ENCODE results near the gene IGSF8. TPM values are rescaled to one million over a fixed set of nuclear protein-coding genes. Genes with fewer than 3 reads are reported as not detected.
"Not testable (repeated sequence)": the region's sequence is repeated elsewhere in the genome, so short reads cannot be mapped to it uniquely, and the experiment has no call there.

IGSF8 gene
- polyA plus RNA-seq, 4 donors = 11.0 to 34.5 (median 21.5) TPM

DNA sequence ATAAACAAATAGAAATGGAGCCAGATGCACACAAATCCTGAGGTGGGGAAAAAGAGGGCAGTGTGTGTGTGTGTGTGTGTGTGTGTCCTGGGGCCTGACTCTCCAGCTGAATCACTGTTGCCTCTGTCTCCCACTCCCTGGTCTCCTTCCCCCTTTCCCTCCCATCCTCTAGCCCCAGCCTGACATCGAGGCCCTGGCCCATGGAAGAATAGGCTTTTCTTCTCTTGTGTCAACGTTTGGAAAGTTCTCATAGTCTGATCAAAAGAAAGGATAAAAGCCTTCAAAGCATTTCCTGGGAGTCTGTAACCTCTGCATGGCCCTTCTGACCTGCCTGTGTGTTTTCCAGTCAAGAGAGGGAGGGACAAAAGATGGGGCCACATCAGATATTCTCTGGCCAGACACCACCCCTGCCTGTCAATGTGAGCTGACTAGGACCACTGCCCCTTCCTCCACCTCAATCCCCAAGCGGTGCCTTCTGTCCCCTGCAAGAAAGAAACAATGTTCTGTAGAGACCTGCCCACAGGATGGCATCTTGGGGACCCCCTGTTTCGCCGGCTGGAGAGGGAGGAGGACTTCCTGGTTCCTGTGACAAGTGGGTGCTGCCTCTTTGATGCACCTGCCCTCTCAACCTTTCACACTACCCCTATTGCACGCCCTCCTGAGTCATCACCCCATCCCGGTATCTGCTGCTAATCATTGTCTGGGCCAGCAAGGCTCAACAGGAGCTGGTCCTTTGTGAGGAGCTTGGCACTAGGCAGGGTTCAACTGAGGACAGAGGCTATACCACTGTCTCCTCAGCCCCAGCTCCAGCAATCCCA is 44.7 kb downstream of the IGSF8 start:
- 35 to 48% (median 44%) methylated on average over 7 of the region's 7 CpGs for WGBS, 3 donors
- H3K4me1 ChIP-seq (ENCODE audit: control insufficient read depth in 3 of 3, insufficient read depth in 2 of 3, low read depth in 1 of 3, low read length in 2 of 3) = no peaks in the 10 kb centered on the region
- H3K27ac ChIP-seq (ENCODE audit: low read depth in 1 of 3, low read length in 2 of 3) = no peak overlapping the region
- no peaks in the 10 kb centered on the region for H3K9me3 ChIP-seq (ENCODE audit: control insufficient read depth in 2 of 2, insufficient read depth in 1 of 2, low read depth in 1 of 2, low read length in 1 of 2)
- H3K4me3 ChIP-seq (ENCODE audit: low read depth in 1 of 3, low read length in 3 of 3) = no peak overlapping the region
- FAIRE-seq (no peak), DNase-seq (no peak)
- peaks cover 0 to 39% (median 0%) of the 10 kb centered on the region in 3 donors for H3K27me3 ChIP-seq (ENCODE audit: control insufficient read depth in 3 of 3, insufficient read depth in 3 of 3, low read length in 3 of 3)
- H3K36me3 ChIP-seq (ENCODE audit: control insufficient read depth in 3 of 3, insufficient read depth in 2 of 3, low read depth in 1 of 3, low read length in 3 of 3) = no peaks in the 10 kb centered on the region

DNA sequence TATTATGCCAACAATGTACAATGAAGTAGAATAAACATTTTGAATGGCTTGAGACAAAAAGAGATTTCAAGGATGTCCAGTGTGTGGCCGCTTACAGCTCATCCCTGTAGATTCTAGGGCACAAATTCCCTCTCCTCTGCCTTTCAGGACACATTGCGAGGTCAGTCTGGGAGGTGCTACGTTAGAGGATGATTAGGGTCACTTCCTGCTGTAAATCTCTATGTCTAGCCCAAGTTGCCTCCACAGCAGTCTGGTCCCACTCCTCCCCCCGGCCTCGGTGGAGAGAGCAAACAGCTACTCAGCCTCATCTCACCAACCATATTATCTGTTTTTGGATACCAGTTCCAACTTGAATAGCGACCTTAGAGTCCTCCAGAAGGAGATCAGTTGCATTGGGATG is 45.5 kb downstream of the IGSF8 start:
- FAIRE-seq (no peak), DNase-seq (no peak)
- 59 to 78% (median 70%) methylated on average over 6 of the region's 6 CpGs for whole genome bisulfite sequencing, 3 donors

DNA sequence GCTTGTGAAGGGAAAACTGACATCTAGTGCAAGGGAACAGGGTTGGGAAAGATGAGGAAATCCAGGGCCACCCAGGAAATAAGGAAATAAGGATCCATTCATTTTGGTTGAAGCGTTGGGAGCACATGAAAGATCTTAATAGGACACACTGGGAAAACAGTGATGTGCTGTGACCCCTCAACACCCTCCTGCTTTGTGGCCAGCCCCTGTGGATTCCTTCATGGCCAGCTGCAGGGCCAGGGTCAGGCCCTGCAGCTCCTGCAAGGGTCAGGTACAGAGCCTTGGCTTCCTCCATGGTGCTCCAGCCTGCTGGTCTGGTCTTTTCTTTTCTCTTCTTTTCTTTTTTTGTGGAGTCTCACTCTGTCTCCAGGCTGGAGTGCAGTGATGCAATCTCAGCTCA is 47.8 kb downstream of the IGSF8 start:
- Histone ChIP-seq H3K9me3 (ENCODE audit: control insufficient read depth in 2 of 2, insufficient read depth in 1 of 2, low read depth in 1 of 2, low read length in 1 of 2) (no peaks in the 10 kb centered on the region), H3K36me3 (ENCODE audit: control insufficient read depth in 3 of 3, insufficient read depth in 2 of 3, low read depth in 1 of 3, low read length in 3 of 3) (no peaks in the 10 kb centered on the region), H3K27ac (ENCODE audit: low read depth in 1 of 3, low read length in 2 of 3) (no peak overlapping the region), H3K4me1 (ENCODE audit: control insufficient read depth in 3 of 3, insufficient read depth in 2 of 3, low read depth in 1 of 3, low read length in 2 of 3) (peaks cover 0 to 17% (median 9%) of the 10 kb centered on the region in 3 donors), H3K4me3 (ENCODE audit: low read depth in 1 of 3, low read length in 3 of 3) (no peak overlapping the region), H3K27me3 (ENCODE audit: control insufficient read depth in 3 of 3, insufficient read depth in 3 of 3, low read length in 3 of 3) (peaks cover 0 to 25% (median 0%) of the 10 kb centered on the region in 3 donors)
- no peak for FAIRE-seq
- WGBS, 3 donors = 76 to 84% (median 82%) methylated on average over 1 of the region's 1 CpG
- no peak for DNase-seq

More for the DNA sequence above, 45.5 kb downstream of the IGSF8 start:
- H3K36me3 ChIP-seq (ENCODE audit: control insufficient read depth in 3 of 3, insufficient read depth in 2 of 3, low read depth in 1 of 3, low read length in 3 of 3) = no peaks in the 10 kb centered on the region
- no peaks in the 10 kb centered on the region for H3K4me1 ChIP-seq (ENCODE audit: control insufficient read depth in 3 of 3, insufficient read depth in 2 of 3, low read depth in 1 of 3, low read length in 2 of 3)
- peaks cover 0 to 35% (median 0%) of the 10 kb centered on the region in 3 donors for H3K27me3 ChIP-seq (ENCODE audit: control insufficient read depth in 3 of 3, insufficient read depth in 3 of 3, low read length in 3 of 3)
- H3K9me3 ChIP-seq (ENCODE audit: control insufficient read depth in 2 of 2, insufficient read depth in 1 of 2, low read depth in 1 of 2, low read length in 1 of 2) = no peaks in the 10 kb centered on the region
- H3K4me3 ChIP-seq (ENCODE audit: low read depth in 1 of 3, low read length in 3 of 3) = no peak overlapping the region
- no peak overlapping the region for H3K27ac ChIP-seq (ENCODE audit: low read depth in 1 of 3, low read length in 2 of 3)

DNA sequence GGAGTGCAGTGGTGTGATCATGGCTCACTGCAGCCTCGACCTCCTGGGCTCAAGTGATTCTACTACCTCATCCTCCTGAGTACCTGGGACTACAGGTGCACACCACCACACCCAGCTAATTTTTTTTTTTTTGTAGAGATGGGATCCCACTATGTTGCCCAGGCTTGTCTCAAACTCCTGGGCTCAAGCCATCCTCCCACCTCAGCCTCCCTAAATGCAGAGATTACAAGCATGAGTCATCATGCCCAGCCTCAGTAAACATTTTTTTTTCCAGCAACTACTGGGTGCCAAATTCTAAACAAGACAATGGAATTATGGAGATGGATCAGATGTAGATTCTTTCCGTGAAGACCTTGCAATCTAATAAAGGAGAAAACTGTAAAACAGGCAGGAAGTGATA is 48.2 kb downstream of the IGSF8 start:
- H3K9me3 ChIP-seq (ENCODE audit: control insufficient read depth in 2 of 2, insufficient read depth in 1 of 2, low read depth in 1 of 2, low read length in 1 of 2); H3K27ac ChIP-seq (ENCODE audit: low read depth in 1 of 3, low read length in 2 of 3); FAIRE-seq; H3K4me3 ChIP-seq (ENCODE audit: low read depth in 1 of 3, low read length in 3 of 3); H3K36me3 ChIP-seq (ENCODE audit: control insufficient read depth in 3 of 3, insufficient read depth in 2 of 3, low read depth in 1 of 3, low read length in 3 of 3); DNase-seq: not testable (repeated sequence)
- H3K4me1 ChIP-seq (ENCODE audit: control insufficient read depth in 3 of 3, insufficient read depth in 2 of 3, low read depth in 1 of 3, low read length in 2 of 3) = peaks cover 0 to 17% (median 9%) of the 10 kb centered on the region in 3 donors
- H3K27me3 ChIP-seq (ENCODE audit: control insufficient read depth in 3 of 3, insufficient read depth in 3 of 3, low read length in 3 of 3) = peaks cover 0 to 23% (median 0%) of the 10 kb centered on the region in 3 donors
- 69 to 80% (median 78%) methylated on average over 2 of the region's 2 CpGs for WGBS, 3 donors

DNA sequence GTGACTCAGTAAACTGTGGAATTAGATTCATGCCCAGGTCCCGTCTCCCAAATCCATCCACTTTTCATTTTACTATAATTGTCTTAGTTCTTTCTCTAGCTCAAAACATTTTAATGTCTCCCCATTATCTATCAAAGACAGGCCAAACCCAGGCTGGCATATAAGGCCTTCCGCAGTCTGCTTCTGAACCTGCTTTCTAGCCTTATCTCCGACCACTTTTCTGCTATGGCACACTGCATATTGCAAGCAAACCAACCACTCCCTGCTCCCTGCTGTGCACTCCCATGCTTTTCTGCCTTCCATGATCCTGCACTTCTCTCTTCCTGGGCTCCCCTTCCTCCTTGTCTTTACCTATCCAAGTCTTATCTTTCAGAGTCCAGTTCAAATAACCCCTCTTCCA is 49.3 kb downstream of the IGSF8 start:
- FAIRE-seq = no peak
- WGBS, 3 donors = 82 to 91% (median 83%) methylated on average over 3 of the region's 3 CpGs
- Histone ChIP-seq H3K27me3 (ENCODE audit: control insufficient read depth in 3 of 3, insufficient read depth in 3 of 3, low read length in 3 of 3) (peaks cover 0 to 23% (median 0%) of the 10 kb centered on the region in 3 donors), H3K36me3 (ENCODE audit: control insufficient read depth in 3 of 3, insufficient read depth in 2 of 3, low read depth in 1 of 3, low read length in 3 of 3) (no peaks in the 10 kb centered on the region), H3K9me3 (ENCODE audit: control insufficient read depth in 2 of 2, insufficient read depth in 1 of 2, low read depth in 1 of 2, low read length in 1 of 2) (no peaks in the 10 kb centered on the region), H3K4me1 (ENCODE audit: control insufficient read depth in 3 of 3, insufficient read depth in 2 of 3, low read depth in 1 of 3, low read length in 2 of 3) (peaks cover 0 to 17% (median 9%) of the 10 kb centered on the region in 3 donors), H3K27ac (ENCODE audit: low read depth in 1 of 3, low read length in 2 of 3) (no peak overlapping the region), H3K4me3 (ENCODE audit: low read depth in 1 of 3, low read length in 3 of 3) (no peak overlapping the region)
- no peak for DNase-seq

DNA sequence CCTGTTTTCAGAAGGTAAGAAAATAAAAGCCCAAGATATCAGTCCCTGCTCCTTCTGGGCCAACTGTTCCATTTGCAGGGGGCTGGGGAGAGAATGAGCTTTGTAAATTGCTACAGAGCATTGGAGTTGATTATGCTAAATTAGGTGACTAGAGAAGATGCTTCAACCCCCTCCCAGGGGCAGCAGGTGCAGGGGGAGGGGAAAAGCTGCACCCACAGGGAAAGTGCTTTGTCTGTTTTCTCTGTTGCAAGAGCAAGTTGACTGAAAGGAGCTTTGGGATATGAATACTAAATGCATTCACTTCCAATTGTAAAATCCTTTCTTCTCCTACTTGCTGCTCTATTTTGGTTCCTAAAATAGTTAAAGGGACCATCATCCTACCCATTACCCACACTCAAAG is 50.1 kb downstream of the IGSF8 start:
- Histone ChIP-seq H3K36me3 (ENCODE audit: control insufficient read depth in 3 of 3, insufficient read depth in 2 of 3, low read depth in 1 of 3, low read length in 3 of 3) (no peaks in the 10 kb centered on the region), H3K4me3 (ENCODE audit: low read depth in 1 of 3, low read length in 3 of 3) (no peak overlapping the region), H3K27me3 (ENCODE audit: control insufficient read depth in 3 of 3, insufficient read depth in 3 of 3, low read length in 3 of 3) (peaks cover 0 to 18% (median 0%) of the 10 kb centered on the region in 3 donors), H3K9me3 (ENCODE audit: control insufficient read depth in 2 of 2, insufficient read depth in 1 of 2, low read depth in 1 of 2, low read length in 1 of 2) (no peaks in the 10 kb centered on the region), H3K27ac (ENCODE audit: low read depth in 1 of 3, low read length in 2 of 3) (no peak overlapping the region), H3K4me1 (ENCODE audit: control insufficient read depth in 3 of 3, insufficient read depth in 2 of 3, low read depth in 1 of 3, low read length in 2 of 3) (peaks cover 0 to 17% (median 9%) of the 10 kb centered on the region in 3 donors)
- FAIRE-seq (no peak), DNase-seq (no peak)

DNA sequence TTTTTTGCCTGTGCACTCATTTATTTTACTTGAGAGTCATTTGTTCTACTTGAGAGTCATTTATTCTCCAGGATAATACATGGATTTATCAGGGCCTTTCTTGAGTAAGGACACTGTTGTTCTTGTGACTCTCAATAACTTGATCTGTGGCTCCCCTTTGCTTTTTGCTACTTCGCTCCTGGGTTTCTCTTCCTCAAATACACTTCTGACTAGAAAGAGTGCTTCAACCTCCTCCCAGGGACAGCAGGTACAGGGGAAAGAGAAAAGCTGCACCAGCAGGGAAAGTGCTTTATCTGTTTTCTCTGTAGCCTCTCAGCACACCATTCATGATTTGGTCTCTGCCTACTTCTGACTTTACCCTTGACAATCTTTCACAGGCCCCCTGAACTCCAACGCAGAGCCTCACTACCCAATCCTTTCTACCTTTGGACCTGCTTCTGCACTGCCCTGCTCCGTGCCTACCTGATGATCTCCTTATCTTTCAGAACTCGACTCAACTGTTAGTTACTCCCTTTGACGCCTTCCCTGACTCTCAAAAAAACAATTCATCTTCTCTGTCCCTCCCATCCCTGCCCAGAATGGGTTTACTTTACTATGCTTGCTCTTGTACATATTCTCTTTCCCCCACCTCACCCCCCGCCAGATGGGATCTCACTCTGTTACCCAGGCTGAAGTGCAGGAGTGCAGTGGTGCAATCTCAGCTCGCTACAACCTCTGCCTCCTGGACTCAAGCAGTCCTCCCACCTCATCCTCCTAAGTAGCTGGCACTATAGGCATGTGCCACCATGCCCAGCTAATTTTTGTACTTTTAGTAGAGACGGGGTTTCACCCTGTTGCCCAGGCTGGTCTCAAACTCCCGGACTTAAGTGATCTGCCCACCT is 51.1 kb downstream of the IGSF8 start:
- no peaks in the 10 kb centered on the region for H3K36me3 ChIP-seq (ENCODE audit: control insufficient read depth in 3 of 3, insufficient read depth in 2 of 3, low read depth in 1 of 3, low read length in 3 of 3)
- H3K9me3 ChIP-seq (ENCODE audit: control insufficient read depth in 2 of 2, insufficient read depth in 1 of 2, low read depth in 1 of 2, low read length in 1 of 2) = no peaks in the 10 kb centered on the region
- H3K27ac ChIP-seq (ENCODE audit: low read depth in 1 of 3, low read length in 2 of 3) = no peak overlapping the region
- DNase-seq (peak; percentile 27 to 34), FAIRE-seq (no peak)
- peaks cover 0 to 8% (median 0%) of the 10 kb centered on the region in 3 donors for H3K27me3 ChIP-seq (ENCODE audit: control insufficient read depth in 3 of 3, insufficient read depth in 3 of 3, low read length in 3 of 3)
- WGBS, 3 donors = 49 to 62% (median 50%) methylated on average over 9 of the region's 9 CpGs
- H3K4me1 ChIP-seq (ENCODE audit: control insufficient read depth in 3 of 3, insufficient read depth in 2 of 3, low read depth in 1 of 3, low read length in 2 of 3) = peaks cover 0 to 17% (median 9%) of the 10 kb centered on the region in 3 donors
- no peak overlapping the region for H3K4me3 ChIP-seq (ENCODE audit: low read depth in 1 of 3, low read length in 3 of 3)

DNA sequence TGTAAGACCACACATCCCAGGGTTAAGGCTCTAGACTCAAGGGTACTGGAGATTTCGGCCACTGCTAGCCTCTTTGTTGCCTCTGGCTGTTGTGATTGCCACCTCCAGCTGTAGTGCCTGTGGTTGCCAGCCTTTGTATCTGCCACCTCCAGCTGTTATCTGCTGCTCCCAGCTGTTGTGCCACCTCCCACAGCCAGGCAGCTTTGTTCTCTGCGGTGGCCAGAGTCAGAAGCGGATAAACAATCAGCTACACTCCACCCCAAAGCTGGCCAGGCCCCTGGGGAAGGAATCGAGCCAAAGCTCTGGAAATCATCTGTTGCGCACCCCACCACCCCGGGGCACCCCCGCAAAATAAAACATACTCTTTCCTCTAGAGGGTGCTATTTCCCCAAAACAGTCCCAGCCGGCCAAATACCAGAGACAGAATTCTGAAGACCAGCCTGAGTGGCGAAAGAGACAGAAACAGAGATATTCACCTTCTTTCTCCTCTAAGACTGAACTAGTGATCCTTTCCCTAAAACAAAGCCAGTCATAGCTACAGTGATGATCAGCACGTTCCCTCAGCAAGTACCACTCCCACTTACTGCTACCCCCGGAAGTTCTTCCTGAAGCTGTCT is 51.8 kb downstream of the IGSF8 start:
- no peak overlapping the region for H3K27ac ChIP-seq (ENCODE audit: low read depth in 1 of 3, low read length in 2 of 3)
- H3K9me3 ChIP-seq (ENCODE audit: control insufficient read depth in 2 of 2, insufficient read depth in 1 of 2, low read depth in 1 of 2, low read length in 1 of 2) = no peaks in the 10 kb centered on the region
- H3K27me3 ChIP-seq (ENCODE audit: control insufficient read depth in 3 of 3, insufficient read depth in 3 of 3, low read length in 3 of 3) = peaks cover 0 to 4% (median 0%) of the 10 kb centered on the region in 3 donors
- H3K36me3 ChIP-seq (ENCODE audit: control insufficient read depth in 3 of 3, insufficient read depth in 2 of 3, low read depth in 1 of 3, low read length in 3 of 3) = no peaks in the 10 kb centered on the region
- no peak for FAIRE-seq
- WGBS, 3 donors = 4 to 5% (median 5%) methylated on average over 11 of the region's 11 CpGs
- DNase-seq = peak; percentile 46 to 51
- H3K4me1 ChIP-seq (ENCODE audit: control insufficient read depth in 3 of 3, insufficient read depth in 2 of 3, low read depth in 1 of 3, low read length in 2 of 3) = peaks cover 0 to 17% (median 9%) of the 10 kb centered on the region in 3 donors
- H3K4me3 ChIP-seq (ENCODE audit: low read depth in 1 of 3, low read length in 3 of 3) = no peak overlapping the region

Data from small intestine (tissue), 7 donors.